SK-N-SH treated with all-trans-retinoic acid at 6 μM for 48 hours (cell line): ENCODE data around the gene CTNNA3.

ENCODE experiments used
- ATAC-seq: fragments of 200-7000 bp; cut with Tn5 transposase; 3 replicates; pipeline ENCODE4 v1.9.1; 2020; ENCODE audit warnings: mild to moderate bottlenecking, moderate library complexity
- ARNTL ChIP-seq: fragments of 450-650 bp; formaldehyde crosslinking; IDR thresholded peaks from 2 replicates; pipeline ENCODE4 v1.5.0; 2020; ENCODE audit warnings: low read depth, mild to moderate bottlenecking, moderate library complexity, borderline replicate concordance
- BACH2 ChIP-seq: fragments of 250-450 bp; sonication (Bioruptor Pico); IDR thresholded peaks from 2 replicates; pipeline ENCODE4 v1.9.0; 2021; ENCODE audit warnings: mild to moderate bottlenecking, borderline replicate concordance
- CSDC2 ChIP-seq: fragments of 250-450 bp; sonication (Bioruptor Pico); IDR thresholded peaks from 2 replicates; pipeline ENCODE4 v1.5.0; 2020; ENCODE audit warnings: mild to moderate bottlenecking, moderate library complexity
- ESRRG ChIP-seq: fragments of 250-450 bp; sonication (Bioruptor Pico); IDR thresholded peaks from 2 replicates; pipeline ENCODE4 v1.6.1; 2021; ENCODE audit warnings: mild to moderate bottlenecking
- GLIS3 ChIP-seq: fragments of 250-450 bp; sonication (Bioruptor Pico); IDR thresholded peaks from 2 replicates; pipeline ENCODE4 v1.5.0; 2020; ENCODE audit warnings: mild to moderate bottlenecking, moderate library complexity
- ISL1 ChIP-seq: fragments of 250-450 bp; sonication (Bioruptor Pico); IDR thresholded peaks from 2 replicates; pipeline ENCODE4 v2.1.2; 2022; ENCODE audit warnings: mild to moderate bottlenecking, moderate library complexity
- OSR1 ChIP-seq: fragments of 250-450 bp; sonication (Bioruptor Pico); IDR thresholded peaks from 2 replicates; pipeline ENCODE4 v1.8.0; 2022; ENCODE audit warnings: moderate library complexity, mild to moderate bottlenecking, inconsistent platforms
- PATZ1 ChIP-seq: fragments of 250-450 bp; sonication (Bioruptor Pico); IDR thresholded peaks from 2 replicates; pipeline ENCODE4 v1.8.0; 2020; ENCODE audit warnings: mild to moderate bottlenecking, moderate library complexity, borderline replicate concordance
- PPARA ChIP-seq: fragments of 250-450 bp; sonication (Bioruptor Pico); IDR thresholded peaks from 2 replicates; pipeline ENCODE4 v1.5.0; 2020; ENCODE audit warnings: mild to moderate bottlenecking, borderline replicate concordance
- RARB ChIP-seq: fragments of 250-450 bp; sonication (Bioruptor Pico); IDR thresholded peaks from 2 replicates; pipeline ENCODE4 v1.8.0; 2021; ENCODE audit warnings: mild to moderate bottlenecking, moderate library complexity
- SNAI2 ChIP-seq: fragments of 250-450 bp; sonication (Bioruptor Pico); IDR thresholded peaks from 2 replicates; pipeline ENCODE4 v1.5.0; 2020; ENCODE audit warnings: mild to moderate bottlenecking, moderate library complexity
- TCF4 ChIP-seq: fragments of 250-450 bp; sonication (Bioruptor Pico); IDR thresholded peaks from 2 replicates; pipeline ENCODE4 v1.8.0; 2021; ENCODE audit warnings: mild to moderate bottlenecking, moderate library complexity, borderline replicate concordance
- TOX ChIP-seq: fragments of 250-450 bp; sonication (Bioruptor Pico); IDR thresholded peaks from 2 replicates; pipeline ENCODE4 v1.8.0; 2021; ENCODE audit warnings: mild to moderate bottlenecking, moderate library complexity, borderline replicate concordance
- TSHZ2 ChIP-seq: fragments of 250-450 bp; sonication (Bioruptor Pico); IDR thresholded peaks from 2 replicates; pipeline ENCODE4 v1.5.0; 2020; ENCODE audit warnings: mild to moderate bottlenecking, moderate library complexity
- ZC3H10 ChIP-seq: fragments of 250-450 bp; sonication (Bioruptor Pico); IDR thresholded peaks from 2 replicates; pipeline ENCODE4 v1.5.1; 2021; ENCODE audit warnings: mild to moderate bottlenecking, moderate library complexity
- ZFP3 ChIP-seq: fragments of 250-450 bp; sonication (Bioruptor Pico); IDR thresholded peaks from 2 replicates; pipeline ENCODE4 v1.5.0; 2020; ENCODE audit warnings: mild to moderate bottlenecking, moderate library complexity
- ZFP30 ChIP-seq: fragments of 450-650 bp; formaldehyde crosslinking; IDR thresholded peaks from 2 replicates; pipeline ENCODE4 v1.5.0; 2022; ENCODE audit warnings: mild to moderate bottlenecking, moderate library complexity
- ZNF565 ChIP-seq: fragments of 450-650 bp; formaldehyde crosslinking; conservative IDR thresholded peaks from 2 replicates; pipeline ENCODE4 v1.5.0; 2020; ENCODE audit warnings: low read depth, mild to moderate bottlenecking, moderate library complexity
- ZNF70 ChIP-seq: fragments of 450-650 bp; formaldehyde crosslinking; IDR thresholded peaks from 2 replicates; pipeline ENCODE4 v1.5.0; 2020; ENCODE audit warnings: mild to moderate bottlenecking, moderate library complexity
- TF ChIP-seq, protein P1 (sequence below): fragments of 250-450 bp; sonication (Bioruptor Pico); IDR thresholded peaks from 2 replicates; pipeline ENCODE4 v1.5.1; 2021; ENCODE audit warnings: mild to moderate bottlenecking, moderate library complexity
- TF ChIP-seq, protein P2 (sequence below): fragments of 250-450 bp; sonication (Bioruptor Pico); IDR thresholded peaks from 2 replicates; pipeline ENCODE4 v1.8.0; 2021; ENCODE audit warnings: low read depth, mild to moderate bottlenecking, moderate library complexity, borderline replicate concordance
- TF ChIP-seq, protein P3 (sequence below): fragments of 250-450 bp; sonication (Bioruptor Pico); IDR thresholded peaks from 2 replicates; pipeline ENCODE4 v1.5.1; 2020; ENCODE audit warnings: low read depth, mild to moderate bottlenecking, moderate library complexity

The CTNNA3 gene

DNA sequence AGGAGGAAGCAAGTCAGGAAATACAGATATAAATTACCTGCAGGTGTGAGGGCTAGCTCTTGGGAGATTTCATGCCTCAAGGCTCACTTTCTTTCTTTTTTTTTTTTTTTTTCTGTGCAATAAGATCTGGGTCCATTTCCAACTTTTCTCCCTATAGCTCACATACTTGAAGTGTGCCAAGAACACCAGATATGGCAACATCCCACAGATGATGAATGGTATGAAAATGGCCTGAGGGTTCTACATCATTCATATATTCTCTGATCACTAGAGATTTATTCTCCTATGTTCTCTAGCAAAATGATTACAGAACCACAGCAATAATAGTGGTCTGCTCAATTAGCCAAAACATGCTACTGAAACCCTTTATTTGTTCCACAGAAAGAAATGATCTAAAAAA lies 653.0 kb downstream of the CTNNA3 start (continued):
- TF ChIP-seq BACH2 (CRISPR knock-in tag) (no peak), ZFP3 (CRISPR knock-in tag) (no peak), TCF4 (no peak), ESRRG (CRISPR knock-in tag) (no peak), ISL1 (CRISPR knock-in tag) (no peak), ZNF70 (CRISPR knock-in tag) (no peak), CSDC2 (CRISPR knock-in tag) (no peak), SNAI2 (CRISPR knock-in tag) (no peak)
- TF ChIP-seq, protein P1, sequence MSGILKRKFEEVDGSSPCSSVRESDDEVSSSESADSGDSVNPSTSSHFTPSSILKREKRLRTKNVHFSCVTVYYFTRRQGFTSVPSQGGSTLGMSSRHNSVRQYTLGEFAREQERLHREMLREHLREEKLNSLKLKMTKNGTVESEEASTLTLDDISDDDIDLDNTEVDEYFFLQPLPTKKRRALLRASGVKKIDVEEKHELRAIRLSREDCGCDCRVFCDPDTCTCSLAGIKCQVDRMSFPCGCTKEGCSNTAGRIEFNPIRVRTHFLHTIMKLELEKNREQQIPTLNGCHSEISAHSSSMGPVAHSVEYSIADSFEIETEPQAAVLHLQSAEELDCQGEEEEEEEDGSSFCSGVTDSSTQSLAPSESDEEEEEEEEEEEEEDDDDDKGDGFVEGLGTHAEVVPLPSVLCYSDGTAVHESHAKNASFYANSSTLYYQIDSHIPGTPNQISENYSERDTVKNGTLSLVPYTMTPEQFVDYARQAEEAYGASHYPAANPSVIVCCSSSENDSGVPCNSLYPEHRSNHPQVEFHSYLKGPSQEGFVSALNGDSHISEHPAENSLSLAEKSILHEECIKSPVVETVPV (CRISPR knock-in tag): no peak

DNA sequence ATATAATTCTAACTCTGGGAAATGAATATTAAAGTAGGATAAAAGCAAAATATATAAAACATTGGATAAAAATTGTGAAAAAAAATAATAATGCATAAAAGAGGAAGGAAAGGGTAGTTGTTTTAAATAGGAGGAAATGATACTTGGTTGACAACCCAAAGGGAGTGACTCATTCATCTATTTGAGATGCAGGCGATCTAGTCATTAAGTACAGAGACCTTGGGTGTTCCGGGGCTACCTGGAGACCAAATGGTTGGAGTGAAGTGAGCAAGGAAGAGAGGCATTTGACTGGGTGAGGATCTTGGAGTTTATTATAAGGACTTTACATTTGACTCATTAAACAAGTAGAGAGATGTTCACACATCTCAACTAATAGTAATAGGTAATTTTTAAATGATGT lies 659.2 kb downstream of the CTNNA3 start:
- ATAC-seq: no peak
- TF ChIP-seq RARB (CRISPR knock-in tag): no peak
- TF ChIP-seq SNAI2 (CRISPR knock-in tag): no peak
- no peak for TF ChIP-seq ARNTL (CRISPR knock-in tag)
- no peak for TF ChIP-seq ZFP3 (CRISPR knock-in tag)
- TF ChIP-seq ZFP30: no peak
- TF ChIP-seq ISL1 (CRISPR knock-in tag): no peak
- no peak for TF ChIP-seq ZNF70 (CRISPR knock-in tag)
- no peak for TF ChIP-seq ZNF565
- TF ChIP-seq, protein P2, sequence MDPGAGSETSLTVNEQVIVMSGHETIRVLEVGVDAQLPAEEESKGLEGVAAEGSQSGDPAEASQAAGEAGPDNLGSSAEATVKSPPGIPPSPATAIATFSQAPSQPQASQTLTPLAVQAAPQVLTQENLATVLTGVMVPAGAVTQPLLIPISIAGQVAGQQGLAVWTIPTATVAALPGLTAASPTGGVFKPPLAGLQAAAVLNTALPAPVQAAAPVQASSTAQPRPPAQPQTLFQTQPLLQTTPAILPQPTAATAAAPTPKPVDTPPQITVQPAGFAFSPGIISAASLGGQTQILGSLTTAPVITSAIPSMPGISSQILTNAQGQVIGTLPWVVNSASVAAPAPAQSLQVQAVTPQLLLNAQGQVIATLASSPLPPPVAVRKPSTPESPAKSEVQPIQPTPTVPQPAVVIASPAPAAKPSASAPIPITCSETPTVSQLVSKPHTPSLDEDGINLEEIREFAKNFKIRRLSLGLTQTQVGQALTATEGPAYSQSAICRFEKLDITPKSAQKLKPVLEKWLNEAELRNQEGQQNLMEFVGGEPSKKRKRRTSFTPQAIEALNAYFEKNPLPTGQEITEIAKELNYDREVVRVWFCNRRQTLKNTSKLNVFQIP (CRISPR knock-in tag): no peak
- TF ChIP-seq GLIS3 (CRISPR knock-in tag): no peak
- TF ChIP-seq ZC3H10: no peak
- TF ChIP-seq, protein P3, sequence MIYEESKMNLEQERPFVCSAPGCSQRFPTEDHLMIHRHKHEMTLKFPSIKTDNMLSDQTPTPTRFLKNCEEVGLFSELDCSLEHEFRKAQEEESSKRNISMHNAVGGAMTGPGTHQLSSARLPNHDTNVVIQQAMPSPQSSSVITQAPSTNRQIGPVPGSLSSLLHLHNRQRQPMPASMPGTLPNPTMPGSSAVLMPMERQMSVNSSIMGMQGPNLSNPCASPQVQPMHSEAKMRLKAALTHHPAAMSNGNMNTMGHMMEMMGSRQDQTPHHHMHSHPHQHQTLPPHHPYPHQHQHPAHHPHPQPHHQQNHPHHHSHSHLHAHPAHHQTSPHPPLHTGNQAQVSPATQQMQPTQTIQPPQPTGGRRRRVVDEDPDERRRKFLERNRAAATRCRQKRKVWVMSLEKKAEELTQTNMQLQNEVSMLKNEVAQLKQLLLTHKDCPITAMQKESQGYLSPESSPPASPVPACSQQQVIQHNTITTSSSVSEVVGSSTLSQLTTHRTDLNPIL (CRISPR knock-in tag): no peak
- TF ChIP-seq TCF4: no peak
- TF ChIP-seq, protein P1 (CRISPR knock-in tag): no peak
- TF ChIP-seq OSR1: no peak
- TF ChIP-seq PPARA (CRISPR knock-in tag): no peak
- no peak for TF ChIP-seq PATZ1 (CRISPR knock-in tag)
- TF ChIP-seq TOX (CRISPR knock-in tag): no peak
- no peak for TF ChIP-seq CSDC2 (CRISPR knock-in tag)
- TF ChIP-seq, all 23 proteins: peak for 0

- ATAC-seq: no peak
These were observed 662.1 kb downstream of the CTNNA3 start for GRCh38 chr10:67033878-67034277.

More at GRCh38 chr10:67033878-67034277, 662.1 kb downstream of the CTNNA3 start:
- TF ChIP-seq TSHZ2 (CRISPR knock-in tag) (no peak), ZC3H10 (no peak), PATZ1 (CRISPR knock-in tag) (no peak), TCF4 (no peak), ZFP30 (no peak), ZFP3 (CRISPR knock-in tag) (no peak), OSR1 (no peak), ARNTL (CRISPR knock-in tag) (no peak), ZNF565 (no peak), RARB (CRISPR knock-in tag) (no peak), PPARA (CRISPR knock-in tag) (no peak)
- TF ChIP-seq, protein P2 (CRISPR knock-in tag): no peak
- TF ChIP-seq, all 23 proteins: peak for 0
